PC-3 (cell line): ENCODE data around the gene PRAMEF4.

ENCODE experiments used
- EZH2 ChIP-seq: fragments of 300-600 bp; sonication (generic); IDR thresholded peaks from one replicate; pipeline ENCODE4 v1.6.1; 2017; ENCODE audit warnings: antibody characterized with exemption, mild to moderate bottlenecking, low read length; ENCODE audit not compliant: unreplicated experiment
- TF ChIP-seq, protein P1 (sequence below): fragments of 300-600 bp; sonication (generic); conservative IDR thresholded peaks from 2 replicates; pipeline ENCODE4 v1.5.1; 2017; ENCODE audit warnings: antibody characterized with exemption, low read depth, mild to moderate bottlenecking, low read length

DNA sequence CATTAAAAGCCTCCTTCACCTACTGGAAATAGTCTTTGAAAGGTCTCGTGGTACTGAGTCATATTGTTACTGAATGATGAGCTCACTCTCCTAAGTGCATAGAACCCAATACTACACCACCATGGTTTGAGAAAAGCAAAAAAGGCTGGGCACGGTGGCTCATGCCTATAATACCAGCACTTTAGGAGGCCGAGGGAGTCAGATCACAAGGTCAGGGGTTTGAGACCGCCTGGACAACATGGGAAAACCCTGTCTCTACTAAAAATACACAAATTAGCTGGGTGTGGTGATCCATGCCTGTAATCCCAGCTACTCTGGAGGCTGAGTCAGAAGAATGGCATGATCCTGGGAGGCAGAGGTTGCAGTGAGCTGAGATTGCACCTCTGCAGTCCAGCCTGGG lies 34.2 kb downstream of the PRAMEF4 start:
- TF ChIP-seq, protein P1, sequence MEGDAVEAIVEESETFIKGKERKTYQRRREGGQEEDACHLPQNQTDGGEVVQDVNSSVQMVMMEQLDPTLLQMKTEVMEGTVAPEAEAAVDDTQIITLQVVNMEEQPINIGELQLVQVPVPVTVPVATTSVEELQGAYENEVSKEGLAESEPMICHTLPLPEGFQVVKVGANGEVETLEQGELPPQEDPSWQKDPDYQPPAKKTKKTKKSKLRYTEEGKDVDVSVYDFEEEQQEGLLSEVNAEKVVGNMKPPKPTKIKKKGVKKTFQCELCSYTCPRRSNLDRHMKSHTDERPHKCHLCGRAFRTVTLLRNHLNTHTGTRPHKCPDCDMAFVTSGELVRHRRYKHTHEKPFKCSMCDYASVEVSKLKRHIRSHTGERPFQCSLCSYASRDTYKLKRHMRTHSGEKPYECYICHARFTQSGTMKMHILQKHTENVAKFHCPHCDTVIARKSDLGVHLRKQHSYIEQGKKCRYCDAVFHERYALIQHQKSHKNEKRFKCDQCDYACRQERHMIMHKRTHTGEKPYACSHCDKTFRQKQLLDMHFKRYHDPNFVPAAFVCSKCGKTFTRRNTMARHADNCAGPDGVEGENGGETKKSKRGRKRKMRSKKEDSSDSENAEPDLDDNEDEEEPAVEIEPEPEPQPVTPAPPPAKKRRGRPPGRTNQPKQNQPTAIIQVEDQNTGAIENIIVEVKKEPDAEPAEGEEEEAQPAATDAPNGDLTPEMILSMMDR, result no peak
- TF ChIP-seq EZH2, result no peak
